Activated naive CD4-positive, alpha-beta T cell treated with anti-CD3 and anti-CD28 coated beads, Interleukin-2, amount 10 ng/mL, durations not matched to agents 7 days and 5 days (primary cell): ENCODE measurements around the gene EXO1.
"Not testable (repeated sequence)": the region's sequence is repeated elsewhere in the genome, so short reads cannot be mapped to it uniquely, and the experiment has no call there.

ENCODE experiments used
- CTCF ChIA-PET: fragments of 350-600 bp; sonication (Branson Sonifier 250); formaldehyde crosslinking; loops from one replicate; lab custom pipeline; 2021; ENCODE audit warnings: antibody characterized with exemption; lab: Charles Lee
- DNase-seq: peaks from one replicate; pipeline ENCODE4 v3.0.0-alpha.2; 2020
- H3K27ac Mint-ChIP-seq: one replicate; pipeline ENCODE4 v1.8.0; 2021; ENCODE audit warnings: mild to moderate bottlenecking, moderate library complexity, mixed read lengths
- H3K27me3 Mint-ChIP-seq: one replicate; pipeline ENCODE4 v1.8.0; 2021; ENCODE audit warnings: mild to moderate bottlenecking, mixed read lengths
- H3K36me3 Mint-ChIP-seq: one replicate; pipeline ENCODE4 v1.8.0; 2021; ENCODE audit warnings: mixed read lengths
- H3K4me1 Mint-ChIP-seq: one replicate; pipeline ENCODE4 v1.8.0; 2021; ENCODE audit warnings: mixed read lengths
- H3K4me3 Mint-ChIP-seq: one replicate; pipeline ENCODE4 v1.8.0; 2021; ENCODE audit warnings: mild to moderate bottlenecking, moderate library complexity, mixed read lengths
- H3K9me3 Mint-ChIP-seq: one replicate; pipeline ENCODE4 v1.8.0; 2021; ENCODE audit warnings: mixed read lengths

EXO1 gene

DNA sequence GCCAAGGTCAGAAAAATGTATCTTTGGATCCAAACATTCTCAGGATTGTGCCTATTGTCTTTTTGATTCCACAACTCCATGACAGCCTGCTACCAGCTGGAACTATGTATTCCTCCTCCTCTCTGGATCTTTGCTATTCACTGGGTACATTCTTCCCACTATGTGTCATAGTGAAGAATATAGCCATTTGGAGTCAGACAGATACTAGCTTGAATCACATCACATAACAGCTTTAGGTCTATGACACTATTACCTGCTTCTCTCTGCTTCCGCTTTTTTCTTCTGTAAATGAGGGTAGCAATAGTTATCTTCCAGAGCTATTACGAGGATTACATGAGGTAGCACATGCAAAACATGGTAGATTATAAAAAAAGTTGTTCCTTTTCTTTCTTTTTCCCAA lies 5.4 kb upstream of the EXO1 start:
- no peaks in the 10 kb centered on the region for H3K9me3 Mint-ChIP-seq
- H3K27ac Mint-ChIP-seq, result no peak overlapping the region
- peaks cover 19% of the 10 kb centered on the region for H3K4me1 Mint-ChIP-seq
- H3K4me3 Mint-ChIP-seq, result no peak overlapping the region
- CTCF ChIA-PET, result interaction anchor here (0.7 to 1.0 kb wide), 4 partner anchors 10 to 232 kb away, joined by 3 to 5 read pairs (median 4); no protein-coding TSS in a partner anchor
- H3K27me3 Mint-ChIP-seq, result peaks cover 3% of the 10 kb centered on the region
- DNase-seq, result no peak
- no peaks in the 10 kb centered on the region for H3K36me3 Mint-ChIP-seq

- Mint-ChIP-seq H3K27me3 (peaks cover 3% of the 10 kb centered on the region), H3K36me3 (peaks cover 11% of the 10 kb centered on the region), H3K27ac (no peak overlapping the region), H3K4me3 (no peak overlapping the region), H3K9me3 (no peaks in the 10 kb centered on the region), H3K4me1 (peaks cover 32% of the 10 kb centered on the region)
- CTCF ChIA-PET, result no interaction called here
- DNase-seq, result no peak
Measured at GRCh38 chr1:241844593-241844992, 3.4 kb upstream of the EXO1 start.

- Mint-ChIP-seq H3K4me3 (no peak overlapping the region), H3K9me3 (no peaks in the 10 kb centered on the region), H3K27me3 (peaks cover 3% of the 10 kb centered on the region), H3K27ac (no peak overlapping the region), H3K36me3 (peaks cover 14% of the 10 kb centered on the region), H3K4me1 (peaks cover 40% of the 10 kb centered on the region)
- CTCF ChIA-PET, result no interaction called here
- DNase-seq, result no peak
Measured at GRCh38 chr1:241846375-241846774, 1.6 kb upstream of the EXO1 start.

- Mint-ChIP-seq H3K27ac (peak overlapping the region; percentile 100), H3K27me3 (peaks cover 3% of the 10 kb centered on the region), H3K4me1 (peaks cover 42% of the 10 kb centered on the region), H3K4me3 (peak overlapping the region; percentile 94), H3K36me3 (peaks cover 17% of the 10 kb centered on the region), H3K9me3 (no peaks in the 10 kb centered on the region)
- CTCF ChIA-PET, result interaction anchor here (1.5 kb wide), 1 partner anchor 236 kb away, joined by 6 read pairs; no protein-coding TSS in a partner anchor
- DNase-seq, result no peak
Measured at GRCh38 chr1:241846862-241847539, 1.0 kb upstream of the EXO1 start.

- Mint-ChIP-seq H3K27me3 (peaks cover 3% of the 10 kb centered on the region), H3K27ac (peak overlapping the region; percentile 100), H3K4me3 (peak overlapping the region; percentile 94), H3K36me3 (peaks cover 20% of the 10 kb centered on the region), H3K4me1 (peaks cover 42% of the 10 kb centered on the region), H3K9me3 (no peaks in the 10 kb centered on the region)
- CTCF ChIA-PET, result interaction anchor here (0.6 to 1.5 kb wide), 2 partner anchors 11 to 236 kb away, joined by 3 to 6 read pairs; no protein-coding TSS in a partner anchor
- DNase-seq, result no peak
Measured at GRCh38 chr1:241847540-241847795, 536 bp upstream of the EXO1 start.

DNA sequence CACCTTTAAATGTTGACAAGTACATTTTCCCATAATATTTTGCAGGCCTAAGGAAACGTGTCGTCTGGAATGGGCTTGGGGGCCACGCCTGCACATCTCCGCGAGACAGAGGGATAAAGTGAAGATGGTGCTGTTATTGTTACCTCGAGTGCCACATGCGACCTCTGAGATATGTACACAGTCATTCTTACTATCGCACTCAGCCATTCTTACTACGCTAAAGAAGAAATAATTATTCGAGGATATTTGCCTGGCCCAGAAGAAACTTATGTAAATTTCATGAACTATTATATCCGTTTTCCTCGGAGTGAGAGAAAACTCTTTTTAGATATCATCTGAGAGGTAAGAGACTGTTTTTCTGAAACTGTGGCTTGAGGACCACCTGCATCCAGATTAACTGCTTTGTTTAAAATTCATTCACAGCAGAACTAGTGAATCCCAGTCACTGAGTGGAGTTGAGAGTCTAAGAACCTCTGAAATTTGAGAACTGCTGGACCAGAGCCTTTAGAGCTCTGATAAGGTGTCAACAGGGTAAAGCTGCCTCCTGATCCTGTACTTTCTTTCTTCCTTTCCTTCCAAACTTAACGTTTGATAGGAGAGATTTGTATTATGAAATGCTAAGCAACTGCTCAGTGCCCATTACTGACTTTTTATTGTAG lies 811 bp downstream of the EXO1 start:
- peaks cover 2% of the 10 kb centered on the region for H3K27me3 Mint-ChIP-seq
- no peak for DNase-seq
- no peaks in the 10 kb centered on the region for H3K9me3 Mint-ChIP-seq
- peaks cover 44% of the 10 kb centered on the region for H3K4me1 Mint-ChIP-seq
- H3K4me3 Mint-ChIP-seq, result peak overlapping the region; percentile 94
- peaks cover 26% of the 10 kb centered on the region for H3K36me3 Mint-ChIP-seq
- H3K27ac Mint-ChIP-seq, result peak overlapping the region; percentile 100
- CTCF ChIA-PET, result interaction anchor here (1.6 kb wide), 1 partner anchor 238 kb away, joined by 6 read pairs; no protein-coding TSS in a partner anchor

GRCh38 chr1:241849345-241849695 lies 1.3 kb downstream of the EXO1 start:
- Mint-ChIP-seq H3K27ac (peak overlapping the region; percentile 100), H3K27me3 (no peaks in the 10 kb centered on the region), H3K9me3 (no peaks in the 10 kb centered on the region), H3K4me3 (peak overlapping the region; percentile 94), H3K36me3 (peaks cover 30% of the 10 kb centered on the region), H3K4me1 (peaks cover 44% of the 10 kb centered on the region)
- DNase-seq, result no peak
- CTCF ChIA-PET, result interaction anchor here (1.6 kb wide), 1 partner anchor 239 kb away, joined by 6 read pairs; no protein-coding TSS in a partner anchor

- H3K9me3 Mint-ChIP-seq, DNase-seq, H3K27ac Mint-ChIP-seq, H3K4me1 Mint-ChIP-seq, H3K27me3 Mint-ChIP-seq, CTCF ChIA-PET, H3K4me3 Mint-ChIP-seq: not testable (repeated sequence)
- peaks cover 41% of the 10 kb centered on the region for H3K36me3 Mint-ChIP-seq
Measured at GRCh38 chr1:241855545-241856140, 7.6 kb downstream of the EXO1 start.

- Mint-ChIP-seq H3K36me3 (peaks cover 42% of the 10 kb centered on the region), H3K9me3 (no peaks in the 10 kb centered on the region), H3K4me1 (peaks cover 2% of the 10 kb centered on the region), H3K27me3 (no peaks in the 10 kb centered on the region), H3K27ac (no peak overlapping the region), H3K4me3 (no peak overlapping the region)
- CTCF ChIA-PET, result no interaction called here
- DNase-seq, result no peak
Measured at GRCh38 chr1:241857131-241857530, 9.1 kb downstream of the EXO1 start.

- CTCF ChIA-PET, result interaction anchor here (0.5 to 1.7 kb wide), 2 partner anchors 9 to 249 kb away, joined by 4 to 5 read pairs; no protein-coding TSS in a partner anchor
- no peak overlapping the region for H3K27ac Mint-ChIP-seq
- peaks cover 39% of the 10 kb centered on the region for H3K36me3 Mint-ChIP-seq
- no peak overlapping the region for H3K4me3 Mint-ChIP-seq
- H3K4me1 Mint-ChIP-seq, result no peaks in the 10 kb centered on the region
- no peaks in the 10 kb centered on the region for H3K27me3 Mint-ChIP-seq
- DNase-seq, result no peak
- H3K9me3 Mint-ChIP-seq, result no peaks in the 10 kb centered on the region
Measured at GRCh38 chr1:241860922-241861321, 12.9 kb downstream of the EXO1 start.

DNA sequence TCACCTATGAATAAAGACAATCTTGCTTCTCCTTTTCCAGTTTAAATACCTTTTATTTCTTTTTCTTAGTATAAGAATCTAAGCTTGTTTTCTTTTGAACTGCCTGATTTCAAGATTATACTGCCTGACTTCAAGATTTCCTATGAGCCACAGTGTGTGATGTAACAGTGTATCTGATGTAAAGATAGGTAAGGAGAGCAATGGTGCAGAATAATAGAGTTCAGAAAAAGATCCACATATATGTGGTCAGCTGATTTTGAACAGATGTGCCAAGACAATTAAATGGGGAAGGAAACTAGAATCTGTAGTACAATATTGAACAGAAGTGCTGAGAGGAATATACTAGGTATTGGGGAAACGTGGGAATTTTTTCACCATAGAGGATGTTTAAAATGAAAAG lies 21.0 kb downstream of the EXO1 start:
- Mint-ChIP-seq H3K36me3 (peaks cover 52% of the 10 kb centered on the region), H3K4me1 (no peaks in the 10 kb centered on the region), H3K27me3 (no peaks in the 10 kb centered on the region), H3K27ac (no peak overlapping the region), H3K9me3 (no peaks in the 10 kb centered on the region), H3K4me3 (no peak overlapping the region)
- CTCF ChIA-PET, result no interaction called here
- DNase-seq, result no peak

GRCh38 chr1:241870336-241870735 lies 22.3 kb downstream of the EXO1 start:
- CTCF ChIA-PET, result no interaction called here
- peaks cover 49% of the 10 kb centered on the region for H3K36me3 Mint-ChIP-seq
- no peaks in the 10 kb centered on the region for H3K27me3 Mint-ChIP-seq
- no peaks in the 10 kb centered on the region for H3K9me3 Mint-ChIP-seq
- H3K4me1 Mint-ChIP-seq, result no peaks in the 10 kb centered on the region
- no peak overlapping the region for H3K27ac Mint-ChIP-seq
- no peak for DNase-seq
- H3K4me3 Mint-ChIP-seq, result no peak overlapping the region

DNA sequence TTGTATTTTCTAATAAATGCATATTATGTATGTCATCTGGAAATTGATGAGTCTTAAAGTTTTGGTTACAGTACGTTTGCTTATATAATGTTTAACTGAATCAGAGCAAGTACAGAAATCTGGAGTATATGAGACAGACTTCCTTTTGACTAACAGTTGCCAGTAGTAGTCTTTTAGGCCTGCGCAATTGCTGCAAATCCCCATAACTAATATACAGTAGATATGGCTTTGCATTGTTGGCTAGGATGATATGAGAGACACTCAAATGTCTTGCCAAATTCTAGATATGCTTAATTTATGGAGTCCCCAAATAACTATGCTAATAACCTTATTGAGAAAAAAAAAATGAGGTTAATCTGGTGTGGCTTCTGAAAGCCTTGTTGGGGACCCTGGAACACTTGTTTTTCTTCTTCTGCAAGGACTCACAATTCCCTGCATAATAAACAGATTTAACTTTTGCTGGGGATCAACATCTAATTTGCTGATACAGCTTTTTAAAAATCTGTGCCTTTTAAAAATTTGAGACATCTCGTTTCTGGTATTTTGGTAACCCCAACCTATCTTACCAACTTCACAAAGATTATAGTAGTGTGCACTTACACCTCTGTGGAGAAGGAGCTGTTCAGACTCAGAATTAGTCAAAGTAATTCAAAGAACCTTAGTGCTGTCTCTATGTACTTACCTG lies 22.9 kb downstream of the EXO1 start:
- Mint-ChIP-seq H3K36me3 (peaks cover 47% of the 10 kb centered on the region), H3K9me3 (no peaks in the 10 kb centered on the region), H3K27me3 (no peaks in the 10 kb centered on the region), H3K27ac (no peak overlapping the region), H3K4me3 (no peak overlapping the region), H3K4me1 (no peaks in the 10 kb centered on the region)
- DNase-seq, result no peak
- CTCF ChIA-PET, result no interaction called here

GRCh38 chr1:241881440-241881839 lies 33.4 kb downstream of the EXO1 start:
- H3K27me3 Mint-ChIP-seq, result no peaks in the 10 kb centered on the region
- no peaks in the 10 kb centered on the region for H3K9me3 Mint-ChIP-seq
- no peaks in the 10 kb centered on the region for H3K4me1 Mint-ChIP-seq
- peaks cover 33% of the 10 kb centered on the region for H3K36me3 Mint-ChIP-seq
- H3K27ac Mint-ChIP-seq, result no peak overlapping the region
- no peak for DNase-seq
- CTCF ChIA-PET, result interaction anchor here (1.1 kb wide), 1 partner anchor 349 kb away, joined by 3 read pairs; the partner anchor contains the start of gene KMO
- no peak overlapping the region for H3K4me3 Mint-ChIP-seq
